D341Med (cell line): ENCODE data around the gene KNG1.
"Not testable (repeated sequence)": the region's sequence is repeated elsewhere in the genome, so short reads cannot be mapped to it uniquely, and the experiment has no call there.

Source experiments
- DNase-seq: peaks from one replicate; pipeline ENCODE4 v3.0.0; 2012; ENCODE audit warnings: low spot score

The KNG1 gene

GRCh38 chr3:186717039-186717457 is at the start of gene KNG1:
TSS of gene KNG1 (plus strand) at chr3:186717359. CDS start at chr3:186717543, 184 bp downstream.
- DNase-seq, result no peak

GRCh38 chr3:186668426-186668825 is 48.7 kb upstream of the KNG1 start:
- no peak for DNase-seq

- DNase-seq, result no peak
Observed at GRCh38 chr3:186669378-186670084, 47.6 kb upstream of the KNG1 start.

GRCh38 chr3:186670155-186670554 is 47.0 kb upstream of the KNG1 start:
- no peak for DNase-seq

- DNase-seq, result no peak
Observed at GRCh38 chr3:186671051-186671450, 46.1 kb upstream of the KNG1 start.

GRCh38 chr3:186678604-186679003 is 38.6 kb upstream of the KNG1 start:
- DNase-seq, result no peak

GRCh38 chr3:186679151-186679550 is 38.0 kb upstream of the KNG1 start:
- DNase-seq, result no peak

GRCh38 chr3:186680869-186681268 is 36.3 kb upstream of the KNG1 start:
- no peak for DNase-seq

- DNase-seq, result no peak
Observed at GRCh38 chr3:186682812-186683211, 34.3 kb upstream of the KNG1 start.

GRCh38 chr3:186683979-186684378 is 33.2 kb upstream of the KNG1 start:
- no peak for DNase-seq

GRCh38 chr3:186686475-186686874 is 30.7 kb upstream of the KNG1 start:
- DNase-seq, result not testable (repeated sequence)

- no peak for DNase-seq
Observed at GRCh38 chr3:186687120-186687651, 30.0 kb upstream of the KNG1 start.

GRCh38 chr3:186690304-186690703 is 26.9 kb upstream of the KNG1 start:
- not testable (repeated sequence) for DNase-seq

GRCh38 chr3:186691676-186692075 is 25.5 kb upstream of the KNG1 start:
- DNase-seq, result no peak

- DNase-seq, result no peak
Observed at GRCh38 chr3:186693843-186694242, 23.3 kb upstream of the KNG1 start.

- no peak for DNase-seq
Observed at GRCh38 chr3:186694288-186695032, 22.7 kb upstream of the KNG1 start.

- no peak for DNase-seq
Observed at GRCh38 chr3:186696522-186696921, 20.6 kb upstream of the KNG1 start.

- no peak for DNase-seq
Observed at GRCh38 chr3:186697510-186697909, 19.6 kb upstream of the KNG1 start.

GRCh38 chr3:186700267-186700666 is 16.9 kb upstream of the KNG1 start:
- DNase-seq, result no peak

GRCh38 chr3:186702451-186702850 is 14.7 kb upstream of the KNG1 start:
- not testable (repeated sequence) for DNase-seq

- no peak for DNase-seq
Observed at GRCh38 chr3:186705882-186706780, 11.0 kb upstream of the KNG1 start.

- DNase-seq, result no peak
Observed at GRCh38 chr3:186708983-186709679, 8.0 kb upstream of the KNG1 start.
